HL-60/S4 treated with retinoic acid at 250 ng/mL for 4 days and 3 days (cell line): Measurements from ENCODE around the gene RNASE13.
"Not testable (repeated sequence)": the region's sequence is repeated elsewhere in the genome, so short reads cannot be mapped to it uniquely, and the experiment has no call there.

Source experiments
- in situ Hi-C: fragments of 300-500 bp; cut with MboI; formaldehyde crosslinking; loops from 2 replicates; pipeline ENCODE4 v1.7.0; 2022; ENCODE audit warnings: low sequenced_read_pairs

The RNASE13 gene

GRCh38 chr14:20996521-20996920 is 38.1 kb downstream of the RNASE13 start:
- in situ Hi-C loops, result no loop called here

GRCh38 chr14:20989787-20990600 is 44.6 kb downstream of the RNASE13 start, which contains the start of gene METTL17:
METTL17 (plus strand) TSS chr14:20989980; CDS start chr14:20990003, 23 bp downstream.
- in situ Hi-C loops, result no loop called here

- in situ Hi-C loops, result no loop called here
Measured at GRCh38 chr14:20989471-20989786, 45.2 kb downstream of the RNASE13 start.

GRCh38 chr14:20988717-20989470 is 45.7 kb downstream of the RNASE13 start:
- in situ Hi-C loops, result no loop called here

GRCh38 chr14:20986811-20987210 is 47.8 kb downstream of the RNASE13 start:
- in situ Hi-C loops, result no loop called here

DNA sequence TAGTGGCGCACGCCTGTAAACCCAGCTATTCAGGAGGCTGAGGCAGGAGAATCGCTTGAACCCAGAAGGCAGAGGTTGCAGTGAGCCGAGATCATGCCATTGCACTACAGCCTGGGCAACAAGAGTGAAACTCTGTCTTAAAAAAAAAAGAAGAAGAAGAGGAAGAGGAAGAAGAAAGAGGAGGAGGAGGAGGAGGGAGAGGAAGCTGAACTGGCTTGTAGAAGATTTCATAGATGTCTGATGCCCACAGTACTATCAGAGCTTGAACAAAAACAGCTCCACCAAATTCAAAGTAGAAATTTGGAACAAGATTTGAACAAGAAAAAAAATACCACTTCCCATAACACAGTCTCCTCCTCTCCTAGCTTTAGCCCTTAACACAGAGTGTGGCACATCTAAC is 49.0 kb downstream of the RNASE13 start:
- in situ Hi-C loops, result not testable (repeated sequence)
